ENCODE results near the gene DAB1.

The DAB1 gene

GRCh38 chr1:57424231-57425027 lies 569 bp upstream of the DAB1 start (continued):
- TF ChIP-seq SCRT2 (tag by site-specific recombination; IDR thresholded peaks at IDR 0.05) (no peak), ZBTB49 (tag by site-specific recombination; IDR thresholded peaks at IDR 0.05; ENCODE audit: low read depth) (no peak), ZNF677 (tag by site-specific recombination; IDR thresholded peaks at IDR 0.05) (no peak), ZNF830 (tag by site-specific recombination; IDR thresholded peaks at IDR 0.05; ENCODE audit: low read depth) (no peak), ELK4 (IDR thresholded peaks at IDR 0.05; ENCODE audit: borderline replicate concordance, low read depth, low read length) (no peak), ZNF555 (tag by site-specific recombination; conservative IDR thresholded peaks at IDR 0.05) (no peak), ZNF558 (tag by site-specific recombination; IDR thresholded peaks at IDR 0.05) (no peak; the same call in 1 of the 2 replicates), ZBTB17 (tag by site-specific recombination; IDR thresholded peaks at IDR 0.05) (peak; percentile 84), BCL11B (tag by site-specific recombination; IDR thresholded peaks at IDR 0.05; ENCODE audit: low read depth) (no peak), ZNF248 (tag by site-specific recombination; IDR thresholded peaks at IDR 0.05) (no peak), ZNF138 (tag by site-specific recombination; IDR thresholded peaks at IDR 0.05; ENCODE audit: borderline replicate concordance) (no peak), ZBTB20 (tag by site-specific recombination; IDR thresholded peaks at IDR 0.05) (peak; percentile 16; the same call in 1 of the 2 replicates), ZNF76 (tag by site-specific recombination; IDR thresholded peaks at IDR 0.05; ENCODE audit: borderline replicate concordance, low read depth) (no peak; the same call in 1 of the 2 replicates), ZNF335 (tag by site-specific recombination; conservative IDR thresholded peaks at IDR 0.05) (peak; percentile 74), GLI4 (tag by site-specific recombination; IDR thresholded peaks at IDR 0.05) (no peak), SP2 (tag by site-specific recombination; IDR thresholded peaks at IDR 0.05) (no peak), ZNF571 (tag by site-specific recombination; IDR thresholded peaks at IDR 0.05) (no peak), ZNF621 (tag by site-specific recombination; IDR thresholded peaks at IDR 0.05) (no peak), ZNF23 (tag by site-specific recombination; IDR thresholded peaks at IDR 0.05; ENCODE audit: borderline replicate concordance) (no peak), ZBTB21 (tag by site-specific recombination; IDR thresholded peaks at IDR 0.05) (no peak), ZNF510 (tag by site-specific recombination; IDR thresholded peaks at IDR 0.05; ENCODE audit: insufficient replicate concordance) (no peak), ZNF274 (IDR thresholded peaks at IDR 0.05; ENCODE audit: low read length) (no peak), ZNF274 (tag by site-specific recombination; IDR thresholded peaks at IDR 0.05; ENCODE audit: borderline replicate concordance) (no peak), ZFP3 (tag by site-specific recombination; IDR thresholded peaks at IDR 0.05; ENCODE audit: low read depth) (no peak), OSR2 (tag by site-specific recombination; IDR thresholded peaks at IDR 0.05) (no peak), ZFP37 (tag by site-specific recombination; IDR thresholded peaks at IDR 0.05) (peak; percentile 71), ZBTB11 (tag by site-specific recombination; conservative IDR thresholded peaks at IDR 0.05; ENCODE audit: low read depth) (no peak), ZNF24 (tag by site-specific recombination; IDR thresholded peaks at IDR 0.05) (no peak; the same call in 1 of the 2 replicates), WT1 (tag by site-specific recombination; IDR thresholded peaks at IDR 0.05) (peak; percentile 74), ZNF354C (tag by site-specific recombination; IDR thresholded peaks at IDR 0.05; ENCODE audit: borderline replicate concordance, low read depth) (no peak), ZNF433 (tag by site-specific recombination; IDR thresholded peaks at IDR 0.05; ENCODE audit: low read depth) (no peak)
